SK-N-MC (cell line): ENCODE results near the gene FERD3L.

Experiments used
- DNase-seq: peaks from one replicate; pipeline ENCODE4 v3.0.0-alpha.2; 2011; ENCODE audit warnings: low read depth, low spot score
- H3K27ac ChIP-seq: fragments of 200-600 bp; sonication (generic); 2 replicates; pipeline ENCODE4 v1.5.1; 2016; ENCODE audit warnings: mixed run types
- H3K36me3 ChIP-seq: fragments of 200-600 bp; sonication (generic); 2 replicates; pipeline ENCODE4 v1.6.1; 2017; ENCODE audit warnings: antibody characterized with exemption, low read length, mixed read lengths; ENCODE audit not compliant: insufficient read depth
- H3K4me3 ChIP-seq: fragments of 200-600 bp; sonication (generic); 2 replicates; pipeline ENCODE4 v1.5.1; 2016
- H3K9ac ChIP-seq: fragments of 200-600 bp; sonication (generic); 2 replicates; pipeline ENCODE4 v1.8.0; 2017; ENCODE audit warnings: mixed run types, mixed read lengths; ENCODE audit not compliant: insufficient read length
- H3K9me3 ChIP-seq: fragments of 200-600 bp; sonication (generic); 2 replicates; pipeline ENCODE4 v1.6.1; 2017; ENCODE audit warnings: low read depth, mild to moderate bottlenecking, antibody characterized with exemption, low read length, moderate library complexity, mixed read lengths
- EZH2 ChIP-seq: fragments of 200-600 bp; sonication (generic); IDR thresholded peaks from one replicate; pipeline ENCODE4 v1.6.1; 2017; ENCODE audit warnings: antibody characterized with exemption
- FOXP2 ChIP-seq: optimal IDR thresholded peaks from 2 replicates; pipeline ENCODE3; 2011; ENCODE audit warnings: mild to moderate bottlenecking, moderate library complexity; ENCODE audit not compliant: insufficient read depth; ENCODE audit errors: extremely low read length, control extremely low read depth
- POLR2AphosphoS5 ChIP-seq: IDR thresholded peaks from 2 replicates; pipeline ENCODE4 v1.6.1; 2012; ENCODE audit warnings: mild to moderate bottlenecking, low read depth, low read length, borderline replicate concordance

FERD3L gene

DNA sequence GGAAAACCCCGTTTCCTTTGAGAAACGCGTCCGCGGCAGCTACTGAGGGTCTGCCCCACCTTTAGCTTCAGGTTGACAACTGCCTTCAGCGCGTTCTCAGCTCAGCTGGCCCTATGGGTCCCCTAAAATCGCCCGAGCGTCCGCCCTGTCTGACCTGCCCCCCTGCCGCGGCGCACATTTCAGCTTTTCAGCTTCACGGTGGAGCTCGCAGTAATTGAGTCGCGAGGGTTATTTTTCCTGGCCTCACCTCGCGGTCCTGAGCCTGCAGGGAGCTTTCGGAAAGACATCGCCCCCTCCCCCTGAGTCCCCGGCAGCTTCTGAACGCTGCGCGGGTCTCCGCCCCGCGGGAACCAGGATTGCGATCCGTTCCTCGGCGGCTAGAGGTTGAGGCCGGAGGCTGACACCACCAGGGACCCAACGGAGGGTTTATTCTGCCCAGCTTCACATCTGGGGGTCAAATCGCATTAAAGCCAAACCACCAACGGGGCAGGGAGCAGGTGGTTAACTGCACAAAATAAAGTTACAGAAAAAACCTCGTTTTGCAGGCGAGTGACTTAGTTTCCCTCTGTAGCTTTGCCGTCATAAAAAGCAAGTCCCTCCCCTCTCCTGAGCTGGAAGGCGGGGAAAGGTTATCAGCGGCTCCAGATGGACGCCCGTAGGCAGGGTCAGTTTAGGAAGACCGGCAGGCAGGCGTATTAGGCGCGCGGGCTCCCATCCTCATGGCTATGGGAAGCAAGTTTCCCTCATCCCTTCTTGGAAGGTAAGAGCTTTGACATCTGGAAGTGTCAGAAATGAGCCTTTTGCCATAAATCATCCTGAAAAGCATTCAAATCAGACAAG lies 38.8 kb downstream of the FERD3L start:
- no peak for DNase-seq
- H3K9ac ChIP-seq, result peak overlapping the region; percentile 79
- H3K36me3 ChIP-seq, result peaks cover 17% of the 10 kb centered on the region
- peak overlapping the region; percentile 99 for H3K27ac ChIP-seq
- peak overlapping the region; percentile 93 for H3K4me3 ChIP-seq
- no peaks in the 10 kb centered on the region for H3K9me3 ChIP-seq
- TF ChIP-seq POLR2AphosphoS5 (no peak), EZH2 (no peak), FOXP2 (no peak)

DNA sequence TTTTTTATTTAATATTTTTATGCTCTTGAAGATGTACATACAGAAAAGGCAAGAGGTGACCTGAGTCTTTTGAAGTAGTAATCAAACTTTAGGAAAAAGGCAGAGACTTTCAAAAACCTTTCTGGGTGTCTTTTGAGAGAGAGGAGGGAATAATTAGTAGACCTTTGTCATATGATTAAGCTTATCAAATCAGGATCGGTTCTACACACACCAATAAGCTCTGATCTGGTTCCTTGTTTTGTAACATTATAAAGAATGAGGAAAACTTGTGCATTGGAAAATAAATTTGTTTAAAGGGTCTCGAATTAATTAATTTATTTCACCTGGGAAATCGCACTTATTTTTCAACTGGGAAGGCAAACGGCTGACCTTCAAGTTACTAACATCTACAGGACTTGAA lies 39.7 kb downstream of the FERD3L start:
- peak overlapping the region; percentile 93 for H3K4me3 ChIP-seq

DNA sequence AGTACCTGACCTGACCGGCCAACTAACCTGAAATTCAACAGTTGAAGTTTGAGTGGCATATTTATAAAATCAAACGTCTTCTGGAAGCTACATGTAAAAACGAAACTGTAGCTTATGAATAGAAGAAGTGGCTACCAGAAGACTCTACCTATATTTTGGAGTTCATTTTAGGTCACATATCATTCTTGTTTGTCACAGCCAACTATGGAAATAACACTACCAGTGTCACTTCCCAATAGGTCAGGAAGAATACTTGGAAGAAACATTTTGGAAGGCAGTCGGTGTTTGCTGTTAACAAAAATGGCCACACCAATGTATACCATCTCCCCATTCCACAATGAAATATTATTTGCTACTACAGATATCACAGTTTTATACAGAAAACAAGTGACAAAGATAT lies 40.4 kb downstream of the FERD3L start:
- DNase-seq, result no peak
- no peak overlapping the region for H3K9ac ChIP-seq
- TF ChIP-seq EZH2 (no peak), FOXP2 (no peak), POLR2AphosphoS5 (no peak)
- no peaks in the 10 kb centered on the region for H3K9me3 ChIP-seq
- H3K4me3 ChIP-seq, result peak overlapping the region; percentile 30; the same call in 1 of the 2 replicates
- H3K36me3 ChIP-seq, result peaks cover 4% of the 10 kb centered on the region; the same call in 1 of the 2 replicates
- H3K27ac ChIP-seq, result peak overlapping the region; percentile 99

More for the DNA sequence above, 39.7 kb downstream of the FERD3L start:
- no peak for TF ChIP-seq FOXP2
- no peak for TF ChIP-seq EZH2
- no peak for TF ChIP-seq POLR2AphosphoS5
- Histone ChIP-seq H3K36me3 (peaks cover 8% of the 10 kb centered on the region), H3K9me3 (no peaks in the 10 kb centered on the region), H3K9ac (peak overlapping the region; percentile 79), H3K27ac (peak overlapping the region; percentile 99)
- no peak for DNase-seq

DNA sequence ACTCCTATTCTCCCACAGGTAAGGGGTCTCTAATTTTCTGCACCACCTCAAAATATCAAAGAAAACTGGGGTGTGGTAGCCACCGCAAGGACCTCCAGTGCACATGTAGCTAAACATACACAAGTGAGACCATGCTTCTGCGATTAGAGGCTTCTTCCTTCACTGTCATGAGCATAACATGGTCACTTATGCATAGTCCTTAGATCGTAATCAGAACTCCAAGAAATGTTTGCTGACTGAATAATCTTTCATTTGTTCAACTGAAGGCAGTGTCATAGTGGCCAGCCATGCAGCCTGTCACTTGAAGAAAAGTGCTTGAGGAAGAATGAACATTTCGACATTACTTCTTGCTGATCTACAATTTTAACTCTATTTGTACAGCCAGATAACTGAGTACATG lies 42.3 kb downstream of the FERD3L start:
- no peak for DNase-seq
- no peak overlapping the region for H3K4me3 ChIP-seq
- TF ChIP-seq FOXP2 (no peak), POLR2AphosphoS5 (no peak), EZH2 (no peak)
- peak overlapping the region; percentile 25 for H3K27ac ChIP-seq
- H3K36me3 ChIP-seq, result peaks cover 4% of the 10 kb centered on the region; the same call in 1 of the 2 replicates
- H3K9me3 ChIP-seq, result no peaks in the 10 kb centered on the region
- no peak overlapping the region for H3K9ac ChIP-seq

DNA sequence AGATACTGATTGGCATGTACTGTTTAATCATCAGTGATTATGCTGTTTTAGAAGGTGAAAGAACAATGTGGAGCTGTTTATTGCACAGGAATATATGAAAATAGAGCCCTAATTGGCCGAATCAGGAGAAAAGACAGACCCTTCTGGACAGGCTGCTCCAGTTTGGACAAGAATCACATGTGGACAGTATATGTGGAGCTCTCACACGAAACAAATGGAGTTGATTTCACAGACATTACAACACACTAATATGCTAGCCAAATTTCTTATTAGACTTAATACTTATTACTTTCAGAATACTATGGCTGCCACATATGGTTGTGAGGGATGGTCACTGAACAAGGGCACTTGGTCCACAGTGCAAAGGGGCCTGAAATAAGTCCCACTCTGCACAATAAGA lies 43.3 kb downstream of the FERD3L start:
- Histone ChIP-seq H3K4me3 (peak overlapping the region; percentile 46), H3K9me3 (no peaks in the 10 kb centered on the region), H3K27ac (peak overlapping the region; percentile 81), H3K36me3 (peaks cover 4% of the 10 kb centered on the region; the same call in 1 of the 2 replicates), H3K9ac (peak overlapping the region; percentile 29)
- no peak for TF ChIP-seq POLR2AphosphoS5
- TF ChIP-seq FOXP2, result no peak
- TF ChIP-seq EZH2, result no peak
- no peak for DNase-seq

DNA sequence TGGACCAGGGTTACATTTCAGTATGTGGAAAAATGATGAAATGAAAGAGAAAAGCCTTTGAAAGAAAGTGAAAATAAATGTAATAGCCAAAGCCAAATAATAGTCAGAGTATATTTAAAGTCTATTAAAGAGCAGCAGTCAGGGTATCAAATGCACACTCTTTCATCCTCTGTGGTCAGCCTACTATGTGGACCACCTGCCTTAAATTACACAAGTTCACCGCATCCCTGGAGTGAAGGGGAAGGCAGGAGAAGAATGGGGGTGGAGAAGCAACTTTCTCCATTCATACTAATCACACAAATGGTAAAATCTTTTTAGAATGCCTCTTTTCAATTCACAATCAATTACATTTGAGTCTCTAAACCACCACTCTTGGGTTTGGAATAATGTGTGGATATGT lies 43.7 kb downstream of the FERD3L start:
- DNase-seq, result no peak
- Histone ChIP-seq H3K9me3 (no peaks in the 10 kb centered on the region), H3K27ac (peak overlapping the region; percentile 81), H3K4me3 (peak overlapping the region; percentile 46), H3K9ac (peak overlapping the region; percentile 29), H3K36me3 (peaks cover 4% of the 10 kb centered on the region; the same call in 1 of the 2 replicates)
- TF ChIP-seq FOXP2 (no peak), POLR2AphosphoS5 (no peak), EZH2 (no peak)

DNA sequence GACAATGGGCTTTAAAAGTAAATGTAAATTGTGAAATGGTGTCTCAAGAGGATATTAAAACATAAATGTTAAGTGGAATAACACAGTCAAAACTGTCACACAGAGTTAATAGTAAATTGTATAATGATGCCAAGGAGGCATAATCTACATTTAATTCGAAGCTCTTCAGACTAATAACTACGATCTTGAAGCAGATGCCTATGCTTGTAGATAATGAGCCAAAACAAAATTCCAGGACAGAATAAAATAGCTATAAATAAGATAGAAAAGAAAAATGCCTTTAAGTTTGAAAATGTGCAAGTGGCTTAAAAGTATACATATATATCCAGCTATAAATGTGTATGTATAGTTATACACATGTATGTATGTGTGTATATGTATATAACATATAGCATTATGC lies 45.3 kb downstream of the FERD3L start:
- Histone ChIP-seq H3K4me3 (peak overlapping the region; percentile 77), H3K9me3 (no peaks in the 10 kb centered on the region), H3K27ac (peak overlapping the region; percentile 97), H3K9ac (peak overlapping the region; percentile 60), H3K36me3 (peaks cover 2% of the 10 kb centered on the region; the same call in 1 of the 2 replicates)
- TF ChIP-seq FOXP2 (no peak), EZH2 (no peak), POLR2AphosphoS5 (no peak; the same call in 1 of the 2 replicates)
- no peak for DNase-seq

DNA sequence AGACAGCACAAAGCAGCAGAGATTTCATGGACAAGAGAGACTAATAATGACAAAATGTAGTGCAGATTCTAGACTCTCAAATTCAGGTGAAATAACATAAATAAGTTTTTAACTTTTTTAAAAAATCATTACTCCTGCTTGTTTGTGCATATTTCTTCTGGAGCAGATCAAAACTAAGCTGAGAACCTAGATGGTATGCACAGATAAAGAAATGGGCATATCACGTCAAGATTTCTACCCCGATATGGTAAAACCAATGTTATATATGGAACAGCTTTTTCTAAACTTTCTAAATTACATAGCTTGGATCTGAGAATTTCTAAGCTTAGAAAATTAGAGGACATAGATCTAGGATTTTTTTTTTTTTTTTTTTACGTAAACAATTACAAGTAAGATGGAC lies 46.0 kb downstream of the FERD3L start:
- Histone ChIP-seq H3K9ac (peak overlapping the region; percentile 60), H3K4me3 (peak overlapping the region; percentile 77), H3K36me3 (no peaks in the 10 kb centered on the region), H3K27ac (peak overlapping the region; percentile 97), H3K9me3 (no peaks in the 10 kb centered on the region)
- no peak for DNase-seq
- TF ChIP-seq EZH2 (no peak), POLR2AphosphoS5 (no peak), FOXP2 (no peak)
